Fibroblast of the aortic adventitia (primary cell): Measurements from ENCODE around the gene GRIK2. TPM values are rescaled to one million over a fixed set of nuclear protein-coding genes. Genes with fewer than 3 reads are reported as not detected.

Experiments
- DNase-seq: peaks from one replicate; pipeline ENCODE4 v3.0.0-alpha.2; 2010; ENCODE audit warnings: low read depth
- H3K4me3 ChIP-seq: 2 replicates; pipeline ENCODE4 v1.5.1; 2011; ENCODE audit warnings: low read depth, mild to moderate bottlenecking, control low read depth, low read length, moderate library complexity
- total RNA-seq: library from RNA; depleted of rRNA; stranded (reverse); fragments of >200 nt; gene quantifications from 2 replicates; pipeline ENCODE4 v1.2.3, GENCODE V29; 2012; ENCODE audit warnings: low replicate concordance
- TF ChIP-seq, protein P1 (sequence below): IDR thresholded peaks from 2 replicates; pipeline ENCODE4 v1.5.1; 2011; ENCODE audit warnings: mild to moderate bottlenecking, low read length, control low read depth, inconsistent platforms; ENCODE audit not compliant: insufficient read depth

GRIK2 gene
- total RNA-seq, 1 donor = 8.9 TPM

GRCh38 chr6:101450901-101451300 is 57.4 kb downstream of the GRIK2 start:
- no peak for DNase-seq
- no peak overlapping the region for H3K4me3 ChIP-seq
- TF ChIP-seq, protein P1, sequence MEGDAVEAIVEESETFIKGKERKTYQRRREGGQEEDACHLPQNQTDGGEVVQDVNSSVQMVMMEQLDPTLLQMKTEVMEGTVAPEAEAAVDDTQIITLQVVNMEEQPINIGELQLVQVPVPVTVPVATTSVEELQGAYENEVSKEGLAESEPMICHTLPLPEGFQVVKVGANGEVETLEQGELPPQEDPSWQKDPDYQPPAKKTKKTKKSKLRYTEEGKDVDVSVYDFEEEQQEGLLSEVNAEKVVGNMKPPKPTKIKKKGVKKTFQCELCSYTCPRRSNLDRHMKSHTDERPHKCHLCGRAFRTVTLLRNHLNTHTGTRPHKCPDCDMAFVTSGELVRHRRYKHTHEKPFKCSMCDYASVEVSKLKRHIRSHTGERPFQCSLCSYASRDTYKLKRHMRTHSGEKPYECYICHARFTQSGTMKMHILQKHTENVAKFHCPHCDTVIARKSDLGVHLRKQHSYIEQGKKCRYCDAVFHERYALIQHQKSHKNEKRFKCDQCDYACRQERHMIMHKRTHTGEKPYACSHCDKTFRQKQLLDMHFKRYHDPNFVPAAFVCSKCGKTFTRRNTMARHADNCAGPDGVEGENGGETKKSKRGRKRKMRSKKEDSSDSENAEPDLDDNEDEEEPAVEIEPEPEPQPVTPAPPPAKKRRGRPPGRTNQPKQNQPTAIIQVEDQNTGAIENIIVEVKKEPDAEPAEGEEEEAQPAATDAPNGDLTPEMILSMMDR = no peak

DNA sequence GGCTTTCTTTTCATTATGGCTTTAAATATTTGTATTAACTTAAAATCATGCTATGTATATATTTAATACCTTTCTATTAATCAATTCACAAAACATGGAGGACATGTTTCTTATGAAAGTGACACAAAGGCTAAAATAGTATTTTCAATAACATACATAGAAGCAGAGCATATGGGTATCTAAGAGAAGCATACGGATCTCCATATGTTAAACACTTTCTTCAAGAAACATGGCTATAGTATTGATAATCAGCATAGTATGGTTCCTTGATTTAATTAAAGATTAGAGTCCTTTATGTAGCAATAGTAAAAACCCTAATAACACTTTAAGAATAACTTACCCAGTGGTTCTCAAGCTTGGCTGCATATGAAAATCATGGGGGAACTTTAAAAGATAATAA is 58.5 kb downstream of the GRIK2 start:
- TF ChIP-seq, protein P1 = no peak
- no peak overlapping the region for H3K4me3 ChIP-seq
- DNase-seq = no peak

DNA sequence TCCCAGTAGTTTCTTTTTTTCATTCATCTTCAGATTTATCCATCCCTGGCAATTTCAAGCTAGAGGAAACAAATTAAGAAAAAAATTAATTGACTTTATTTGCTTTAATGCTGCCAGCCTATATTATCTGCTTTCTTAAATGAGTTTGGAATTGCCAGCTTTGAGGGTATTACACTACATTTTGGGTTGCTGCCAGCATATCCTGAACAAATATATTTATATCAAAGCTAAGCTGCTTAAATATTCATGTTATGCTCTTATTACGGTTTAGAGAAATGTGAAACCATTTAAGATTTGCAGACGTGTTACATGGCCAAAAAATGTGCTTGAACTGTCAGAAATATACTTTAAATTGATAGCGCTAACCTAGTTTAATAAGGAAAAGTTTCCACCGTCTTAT is 59.7 kb downstream of the GRIK2 start:
- H3K4me3 ChIP-seq = no peak overlapping the region
- DNase-seq = peak; percentile 17
- TF ChIP-seq, protein P1 = no peak

DNA sequence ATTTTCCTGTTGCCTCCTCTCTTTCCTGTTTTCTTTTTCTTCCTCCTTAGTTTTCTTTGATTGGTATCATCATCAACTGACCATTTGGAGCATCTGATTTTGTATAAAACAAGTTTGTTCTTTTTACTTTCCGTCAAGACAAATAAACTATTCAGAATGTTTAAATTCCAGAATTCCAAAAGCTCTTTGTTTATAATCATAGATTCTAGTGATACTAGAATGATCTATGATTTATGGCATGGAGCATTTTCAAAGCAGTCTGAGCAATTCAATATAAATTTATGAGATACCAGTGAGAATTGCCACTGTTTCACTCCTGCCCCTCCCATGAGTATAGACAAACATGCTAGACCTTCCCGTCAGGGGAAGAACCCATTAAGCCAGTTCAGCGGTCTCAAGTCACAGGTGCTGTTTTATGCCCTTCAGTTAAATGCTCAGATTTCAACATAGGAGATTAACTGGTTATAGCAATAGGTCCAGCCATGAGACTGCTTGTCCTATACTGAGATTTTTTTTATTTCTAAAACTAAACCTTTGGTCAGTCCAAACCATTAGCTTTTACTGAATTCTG is 60.7 kb downstream of the GRIK2 start:
- DNase-seq = no peak
- H3K4me3 ChIP-seq = no peak overlapping the region
- TF ChIP-seq, protein P1 = no peak

DNA sequence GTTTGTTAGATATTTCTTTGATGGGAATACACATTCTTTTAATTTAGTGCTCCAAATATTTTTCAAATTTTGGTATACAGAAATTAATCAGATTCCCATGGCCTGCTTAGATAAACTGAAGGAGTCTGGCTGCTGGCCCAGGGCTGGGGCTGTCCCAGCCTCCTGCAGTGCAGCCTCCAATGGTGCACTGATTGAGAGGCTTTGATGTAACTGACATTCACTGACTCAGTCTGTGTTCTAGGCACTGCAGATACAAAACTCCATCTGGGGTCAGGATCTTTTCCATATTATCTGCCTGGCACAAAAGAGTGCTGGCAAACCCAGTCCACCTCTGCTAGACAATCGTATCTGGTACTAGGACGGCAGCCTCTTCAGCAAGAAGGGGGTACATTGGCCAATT is 64.8 kb downstream of the GRIK2 start:
- DNase-seq = peak; percentile 15
- H3K4me3 ChIP-seq = no peak overlapping the region
- TF ChIP-seq, protein P1 = no peak

DNA sequence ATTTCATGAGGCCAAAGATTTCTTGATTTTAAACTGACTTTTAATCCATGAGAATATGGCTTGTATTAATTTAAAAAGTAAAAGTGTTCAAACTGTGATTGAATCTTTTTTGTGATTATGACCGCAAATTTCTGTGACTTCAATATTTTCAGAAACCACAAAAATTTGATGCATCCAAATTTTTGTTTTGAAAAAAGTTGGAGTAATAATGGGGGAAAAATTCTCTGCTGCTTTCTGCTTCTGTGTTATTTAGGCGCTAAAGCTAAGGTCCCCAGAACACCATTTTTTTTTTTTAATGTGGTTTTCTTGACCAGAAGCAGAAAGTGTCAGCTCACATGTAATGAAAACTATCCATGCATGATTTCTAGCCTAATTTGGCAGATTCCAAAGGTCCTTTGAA is 65.3 kb downstream of the GRIK2 start:
- no peak for DNase-seq
- no peak overlapping the region for H3K4me3 ChIP-seq
- TF ChIP-seq, protein P1 = no peak

GRCh38 chr6:101462576-101462975 is 69.1 kb downstream of the GRIK2 start:
- peak; percentile 2 for DNase-seq
- TF ChIP-seq, protein P1 = no peak
- H3K4me3 ChIP-seq = no peak overlapping the region
